Fibroblast of lung (primary cell): ENCODE measurements around the gene TTC23.

Source experiments
- CTCF ChIP-seq, 2 donors: IDR thresholded peaks in 1 of 2; conservative IDR thresholded peaks in 1 of 2; 1 replicate in 1 of 2; 2 replicates in 1 of 2; pipeline ENCODE4 v1.5.1; 2011 to 2012; ENCODE audit warnings: low read length in 2 of 2, control low read depth in 1 of 2, inconsistent platforms in 1 of 2, low read depth in 1 of 2, mild to moderate bottlenecking in 1 of 2
- EZH2 ChIP-seq: IDR thresholded peaks from 2 replicates; pipeline ENCODE4 v1.5.1; 2012; ENCODE audit warnings: low read length, control low read depth, mild to moderate bottlenecking; ENCODE audit errors: missing control alignments

- TF ChIP-seq CTCF (conservative IDR thresholded peaks at IDR 0.05 in 1 of 2, IDR thresholded peaks at IDR 0.05 in 1 of 2; ENCODE audit: low read depth in 1 of 2, low read length in 2 of 2) (no peak), EZH2 (no peak)
Measured at GRCh38 chr15:99142562-99142961, 106.8 kb downstream of the TTC23 start.
